Peyer's patch (tissue), 4 donors: ENCODE data around the gene REPIN1. TPM values are rescaled to one million over a fixed set of nuclear protein-coding genes. Genes with fewer than 3 reads are reported as not detected.

Experiments
- DNase-seq, 3 donors: peaks; one replicate each; pipeline ENCODE4 v3.0.0-alpha.2; 2017 to 2019
- H3K27ac ChIP-seq, 4 donors: fragments of 200-600 bp; sonication (generic); one replicate each; pipeline ENCODE4 v1.5.1; 2016 to 2019
- H3K27me3 ChIP-seq, 2 donors: fragments of 200-600 bp; sonication (generic); one replicate each; pipeline ENCODE4 v1.5.1; 2019
- H3K36me3 ChIP-seq, 3 donors: fragments of 200-600 bp; sonication (generic); one replicate each; pipeline ENCODE4 v1.5.1; 2016 to 2019
- H3K4me1 ChIP-seq, 4 donors: fragments of 200-600 bp; sonication (generic); one replicate each; pipeline ENCODE4 v1.5.1; 2016 to 2019
- H3K4me3 ChIP-seq, 4 donors: fragments of 200-600 bp; sonication (generic); 1 replicate in 3 of 4; 2 replicates in 1 of 4; pipeline ENCODE4 v1.5.1; 2016 to 2019; ENCODE audit warnings: mild to moderate bottlenecking in 1 of 4
- H3K9me3 ChIP-seq, 4 donors: fragments of 200-600 bp; sonication (generic); one replicate each; pipeline ENCODE4 v1.5.1; 2016 to 2019; ENCODE audit warnings: mild to moderate bottlenecking in 1 of 4
- CTCF ChIP-seq, 6 experiments: fragments of 450-650 bp in 4 of 6; fragments of 200-600 bp in 2 of 6; sonication (generic) in 1 of 6; IDR thresholded peaks; one replicate each; pipeline ENCODE4 v1.5.1; 2017 to 2019; ENCODE audit warnings: antibody characterized with exemption in 6 of 6, mild to moderate bottlenecking in 3 of 6, moderate library complexity in 1 of 6
- POLR2A ChIP-seq, 2 donors: fragments of 450-650 bp; IDR thresholded peaks; one replicate each; pipeline ENCODE4 v1.5.1; 2017; ENCODE audit warnings: antibody characterized with exemption in 2 of 2, mild to moderate bottlenecking in 2 of 2, moderate library complexity in 2 of 2
- total RNA-seq, 4 donors: library from RNA; depleted of rRNA; stranded (reverse); fragments of >200 nt; gene quantifications; one replicate each; pipeline ENCODE4 v1.1.0, GENCODE V29; 2016

REPIN1 gene
- total RNA-seq, 4 donors from 2014 or later: 138 to 209 (median 159) TPM

GRCh38 chr7:150371131-150371995 is 2.7 kb downstream of the REPIN1 start:
- H3K36me3 ChIP-seq: peaks cover 0 to 34% (median 0%) of the 10 kb centered on the region in 3 donors
- H3K9me3 ChIP-seq: no peaks in the 10 kb centered on the region
- peak overlapping the region in 1 of 4 donors; percentile 34 for H3K4me3 ChIP-seq
- TF ChIP-seq CTCF (IDR thresholded peaks at IDR 0.05) (no peak), POLR2A (IDR thresholded peaks at IDR 0.05) (no peak)
- no peaks in the 10 kb centered on the region for H3K27me3 ChIP-seq
- H3K4me1 ChIP-seq: peaks cover 0 to 55% (median 16%) of the 10 kb centered on the region in 4 donors
- peak in 1 of 3 donors; percentile 45 for DNase-seq
- H3K27ac ChIP-seq: peak overlapping the region in 1 of 4 donors; percentile 14

GRCh38 chr7:150371996-150372270 is 3.3 kb downstream of the REPIN1 start:
- H3K4me3 ChIP-seq: peak overlapping the region in 1 of 4 donors; percentile 34
- peak in 1 of 3 donors; percentile 46 for DNase-seq
- peaks cover 0 to 60% (median 16%) of the 10 kb centered on the region in 4 donors for H3K4me1 ChIP-seq
- TF ChIP-seq POLR2A (IDR thresholded peaks at IDR 0.05): no peak
- TF ChIP-seq CTCF (IDR thresholded peaks at IDR 0.05): no peak
- no peaks in the 10 kb centered on the region for H3K9me3 ChIP-seq
- H3K27ac ChIP-seq: peak overlapping the region in 1 of 4 donors; percentile 59
- no peaks in the 10 kb centered on the region for H3K27me3 ChIP-seq
- peaks cover 0 to 34% (median 0%) of the 10 kb centered on the region in 3 donors for H3K36me3 ChIP-seq

GRCh38 chr7:150372271-150373048 is 3.8 kb downstream of the REPIN1 start:
- peak in 1 of 3 donors; percentile 56 for DNase-seq
- H3K27ac ChIP-seq: peak overlapping the region in 1 of 4 donors; percentile 59
- H3K4me3 ChIP-seq: peak overlapping the region in 1 of 4 donors; percentile 34
- H3K27me3 ChIP-seq: no peaks in the 10 kb centered on the region
- H3K4me1 ChIP-seq: peaks cover 3 to 66% (median 14%) of the 10 kb centered on the region in 4 donors
- H3K9me3 ChIP-seq: no peaks in the 10 kb centered on the region
- TF ChIP-seq CTCF (IDR thresholded peaks at IDR 0.05): peak in 1 of 6 experiments; percentile 23
- no peak for TF ChIP-seq POLR2A (IDR thresholded peaks at IDR 0.05)
- peaks cover 0 to 34% (median 0%) of the 10 kb centered on the region in 3 donors for H3K36me3 ChIP-seq

GRCh38 chr7:150373049-150373801 is 4.6 kb downstream of the REPIN1 start:
- no peak for TF ChIP-seq CTCF (IDR thresholded peaks at IDR 0.05)
- Histone ChIP-seq H3K4me3 (peak overlapping the region in 1 of 4 donors; percentile 34), H3K4me1 (peaks cover 3 to 66% (median 10%) of the 10 kb centered on the region in 4 donors), H3K27ac (peak overlapping the region in 1 of 4 donors; percentile 59), H3K27me3 (no peaks in the 10 kb centered on the region), H3K36me3 (peaks cover 0 to 34% (median 0%) of the 10 kb centered on the region in 3 donors), H3K9me3 (no peaks in the 10 kb centered on the region)
- DNase-seq: peak in 1 of 3 donors; percentile 52

GRCh38 chr7:150374026-150374425 is 5.4 kb downstream of the REPIN1 start:
- Histone ChIP-seq H3K4me1 (peaks cover 3 to 69% (median 10%) of the 10 kb centered on the region in 4 donors), H3K4me3 (no peak overlapping the region), H3K36me3 (peaks cover 0 to 34% (median 0%) of the 10 kb centered on the region in 3 donors), H3K27ac (peak overlapping the region in 1 of 4 donors; percentile 59), H3K9me3 (no peaks in the 10 kb centered on the region), H3K27me3 (no peaks in the 10 kb centered on the region)
- no peak for DNase-seq
- TF ChIP-seq CTCF (IDR thresholded peaks at IDR 0.05) (no peak), POLR2A (IDR thresholded peaks at IDR 0.05) (no peak)
